Activated CD8-positive, alpha-beta memory T cell treated with anti-CD3 and anti-CD28 coated beads, Interleukin-2, amount 50 U/mL, for 24 hours (primary cell): Measurements from ENCODE around the gene RNASEH1.
"Not testable (repeated sequence)": the region's sequence is repeated elsewhere in the genome, so short reads cannot be mapped to it uniquely, and the experiment has no call there.

Experiments used
- DNase-seq: peaks from one replicate; pipeline ENCODE4 v3.0.0-alpha.2; 2020; ENCODE audit errors: extremely low read depth

RNASEH1 gene

DNA sequence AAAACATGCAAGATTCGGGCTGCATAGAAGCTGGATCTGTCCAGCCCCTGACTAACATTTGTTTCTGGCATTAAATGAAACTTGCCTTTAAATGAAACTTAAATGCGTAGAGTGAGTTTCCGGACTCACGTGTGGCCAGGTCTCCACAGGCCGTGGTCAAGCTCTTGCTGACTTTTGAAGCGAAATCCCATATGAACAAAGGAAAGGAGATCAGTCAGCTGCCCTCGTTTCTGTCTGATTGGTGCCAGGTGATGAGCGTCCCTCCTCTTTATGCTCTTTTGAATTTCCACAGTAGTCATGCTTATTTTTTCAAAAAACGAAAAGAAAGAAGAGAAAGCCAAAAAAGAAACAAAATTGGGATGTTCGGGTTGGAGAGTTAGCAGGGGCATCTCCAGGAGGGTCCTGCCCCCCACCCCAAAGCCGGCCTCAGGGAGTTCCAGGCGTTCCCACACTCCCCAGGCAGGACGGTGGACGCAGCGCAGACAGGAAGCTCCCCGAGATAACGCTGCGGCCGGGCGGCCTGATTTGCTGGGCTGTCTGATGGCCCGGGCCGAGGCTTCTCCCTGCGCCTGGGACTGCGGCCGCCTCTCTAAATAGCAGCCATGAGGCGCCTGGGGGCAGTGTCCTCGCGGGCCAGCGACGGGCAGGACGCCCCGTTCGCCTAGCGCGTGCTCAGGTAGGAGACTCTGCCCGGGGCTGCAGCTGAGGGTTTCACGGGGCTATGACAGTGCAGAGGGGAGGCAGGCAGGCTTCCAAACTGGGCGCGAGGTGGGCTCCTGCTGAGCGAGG lies 36.6 kb upstream of the RNASEH1 start, which contains the start of gene COLEC11:
TSS of gene COLEC11 (plus strand) at position 620 of the 789 bp plus-strand sequence. CDS start 9,229 bp downstream, outside the sequence.
- no peak for DNase-seq

DNA sequence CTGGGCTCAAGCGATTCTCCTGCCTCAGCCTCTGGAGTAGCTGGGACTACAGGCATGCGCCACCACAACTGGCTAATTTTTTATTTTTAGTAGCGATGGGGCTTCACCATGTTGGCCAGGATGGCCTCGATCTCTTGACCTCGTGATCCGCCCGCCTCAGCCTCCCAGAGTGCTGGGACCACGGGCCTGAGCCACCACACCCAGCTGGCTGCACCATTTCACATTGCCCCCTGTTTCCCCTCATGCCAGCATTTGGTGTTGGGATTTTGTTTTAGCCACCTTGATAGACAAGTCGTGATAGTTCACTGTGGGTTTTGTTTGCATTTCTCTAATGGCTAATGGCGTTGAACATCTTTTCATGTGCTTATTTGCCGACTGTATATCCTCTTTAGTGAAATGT lies 31.0 kb upstream of the RNASEH1 start:
- DNase-seq = no peak

GRCh38 chr2:3588084-3588483 lies 30.0 kb upstream of the RNASEH1 start:
- no peak for DNase-seq

DNA sequence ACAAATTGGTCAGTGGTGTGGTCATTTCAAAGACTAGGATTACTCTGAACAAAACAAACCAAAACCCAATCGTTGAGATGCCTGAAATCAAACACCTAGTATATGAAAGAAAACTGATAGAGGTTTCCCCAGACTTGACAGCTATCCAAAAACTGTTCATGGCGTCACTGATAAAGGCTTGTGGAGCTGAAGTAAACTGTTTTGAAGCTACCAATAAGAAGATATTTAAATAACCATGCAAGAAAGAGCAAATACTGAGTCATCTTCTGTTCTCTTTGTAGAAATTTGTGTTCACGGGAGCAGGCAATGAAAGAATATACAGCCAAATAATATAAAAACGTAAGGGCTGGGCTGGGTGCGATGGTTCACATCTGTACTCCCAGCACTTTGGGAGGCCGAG lies 29.3 kb upstream of the RNASEH1 start:
- no peak for DNase-seq

DNA sequence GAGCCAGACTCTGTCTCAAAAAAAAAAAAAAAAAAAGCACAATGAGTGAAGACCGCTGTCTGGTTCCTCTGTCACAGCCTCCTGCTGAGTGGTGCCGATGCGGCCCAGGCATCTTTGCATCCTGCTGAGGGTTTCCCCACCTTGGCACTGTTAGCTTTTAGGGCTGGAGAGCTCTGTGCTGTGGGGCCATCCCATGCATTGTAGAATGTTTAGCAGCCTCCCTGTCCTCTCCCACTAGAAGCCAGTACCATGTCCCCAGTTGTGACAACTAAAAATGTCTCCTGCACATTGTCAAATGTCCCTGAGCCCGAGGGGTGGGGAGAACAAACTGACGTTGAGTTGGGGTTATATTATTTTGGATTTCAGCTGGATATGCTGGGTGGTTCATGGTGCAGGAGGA lies 28.9 kb upstream of the RNASEH1 start:
- DNase-seq = no peak

- no peak for DNase-seq
Measured at GRCh38 chr2:3586220-3586619, 28.1 kb upstream of the RNASEH1 start.

GRCh38 chr2:3585261-3586109 lies 27.4 kb upstream of the RNASEH1 start:
- no peak for DNase-seq

- no peak for DNase-seq
Measured at GRCh38 chr2:3584608-3585260, 26.6 kb upstream of the RNASEH1 start.

GRCh38 chr2:3584076-3584475 lies 25.9 kb upstream of the RNASEH1 start:
- no peak for DNase-seq

DNA sequence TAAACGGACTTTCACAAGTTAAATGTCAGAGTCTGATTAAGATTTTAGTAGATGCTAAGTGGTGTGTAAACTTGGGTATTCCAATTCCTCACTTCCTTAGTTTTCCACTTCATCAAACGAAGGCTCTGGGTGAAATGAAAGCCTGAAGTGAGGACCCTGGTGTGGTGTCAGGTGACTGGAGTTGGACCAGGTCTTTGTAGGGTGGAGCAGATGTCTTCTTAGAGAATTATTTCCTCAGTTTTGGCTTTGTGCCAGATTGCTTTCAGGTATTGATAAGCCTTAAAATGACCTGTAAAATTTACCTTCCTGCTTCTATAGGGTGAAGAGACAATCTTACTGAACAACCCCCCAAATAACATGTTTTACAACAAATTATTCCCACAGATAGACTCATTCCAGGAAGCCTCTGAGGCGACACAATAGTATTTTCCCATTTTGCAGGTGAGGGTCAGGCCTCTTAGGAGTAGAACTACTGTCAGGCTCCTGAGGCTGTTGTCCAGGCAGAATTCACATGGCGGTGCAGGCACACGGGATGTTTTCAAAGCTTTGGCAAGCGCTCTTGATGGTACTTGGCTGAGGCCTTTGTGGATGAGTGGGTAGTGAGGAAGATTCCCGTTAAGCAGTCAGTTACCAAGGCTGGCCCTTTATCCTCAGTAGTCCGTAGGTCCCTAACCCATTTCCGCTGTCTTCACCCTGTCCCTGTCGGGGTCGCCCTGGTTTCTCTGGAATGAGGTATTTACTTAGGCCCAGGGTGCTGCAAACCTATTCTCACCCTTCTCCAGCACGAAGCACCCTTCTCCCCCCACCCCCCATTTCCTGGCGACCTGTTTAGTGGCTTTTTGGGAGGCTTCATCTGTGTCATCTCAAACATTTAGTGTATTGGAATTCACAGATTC lies 23.5 kb upstream of the RNASEH1 start:
- DNase-seq = no peak

DNA sequence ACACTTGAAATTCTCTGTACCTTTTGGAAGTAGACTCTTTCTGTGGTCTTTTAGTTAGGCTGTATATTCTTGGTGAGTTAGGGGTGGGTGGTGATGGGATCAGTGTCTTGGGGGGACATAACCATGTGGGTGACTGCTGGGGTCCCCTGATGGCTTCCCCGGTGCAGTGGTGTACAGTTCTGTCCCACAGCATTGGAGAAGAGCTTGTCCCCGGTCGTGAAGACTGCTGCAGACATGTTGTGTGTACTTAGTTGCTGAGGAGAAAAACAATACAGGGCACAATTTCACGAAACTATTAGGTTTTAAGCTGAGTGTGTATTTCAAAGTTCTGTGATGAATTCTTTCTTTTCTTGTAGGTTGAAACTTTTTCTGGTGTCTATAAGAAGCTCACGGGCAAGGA lies 22.3 kb upstream of the RNASEH1 start:
- DNase-seq = no peak

DNA sequence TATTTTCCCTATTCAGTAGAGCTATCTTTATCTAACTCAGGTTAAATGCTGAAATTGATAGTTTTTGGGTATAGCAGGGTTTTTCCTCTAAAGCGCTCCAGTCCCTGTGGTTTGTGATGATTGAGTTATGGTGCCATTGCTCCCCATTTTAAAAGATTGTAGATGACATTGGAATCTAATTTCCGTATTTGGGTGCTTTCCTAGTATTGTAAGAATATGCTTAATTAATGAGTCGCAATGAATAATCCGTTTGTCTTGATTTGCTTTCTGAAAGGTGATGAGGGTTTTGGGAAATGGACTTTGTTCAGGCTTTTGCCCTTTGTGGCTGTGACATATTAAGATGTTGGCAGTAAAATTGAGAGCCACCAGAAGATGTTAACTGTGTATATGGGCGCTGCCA lies 20.9 kb upstream of the RNASEH1 start:
- DNase-seq = no peak

- DNase-seq = not testable (repeated sequence)
Measured at GRCh38 chr2:3576263-3576630, 18.1 kb upstream of the RNASEH1 start.

DNA sequence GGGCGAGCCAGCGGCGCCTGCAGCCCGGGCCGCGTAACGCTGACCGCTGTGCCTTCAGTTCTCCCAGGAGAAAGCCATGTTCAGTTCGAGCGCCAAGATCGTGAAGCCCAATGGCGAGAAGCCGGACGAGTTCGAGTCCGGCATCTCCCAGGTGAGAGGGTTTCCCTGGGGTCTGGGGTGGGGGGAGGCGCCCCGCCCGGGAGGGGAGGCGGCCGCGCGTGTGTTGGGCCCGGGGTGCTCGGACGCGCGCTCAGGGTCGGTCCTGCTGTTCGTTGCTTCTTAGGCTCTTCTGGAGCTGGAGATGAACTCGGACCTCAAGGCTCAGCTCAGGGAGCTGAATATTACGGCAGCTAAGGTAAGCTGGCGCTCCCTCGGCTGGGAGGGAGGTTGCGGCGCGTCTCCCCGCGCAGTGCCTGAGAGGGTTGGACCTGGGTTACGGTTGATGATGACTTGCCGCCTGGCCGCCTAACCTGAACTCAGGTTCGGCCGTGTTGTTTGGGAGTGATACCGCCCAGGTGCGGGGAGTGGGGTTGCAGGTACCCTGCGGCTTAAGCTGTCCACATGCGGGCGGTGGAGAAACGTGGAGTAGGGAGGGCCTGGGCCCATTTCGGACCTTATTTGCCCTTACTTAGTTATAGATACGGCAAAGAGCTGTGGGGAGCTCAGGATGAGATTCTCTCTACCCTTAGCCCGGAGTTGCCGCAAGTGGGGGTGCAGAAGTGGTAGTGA lies 17.6 kb upstream of the RNASEH1 start:
- DNase-seq = no peak

GRCh38 chr2:3574155-3574554 lies 16.0 kb upstream of the RNASEH1 start:
- DNase-seq = no peak

DNA sequence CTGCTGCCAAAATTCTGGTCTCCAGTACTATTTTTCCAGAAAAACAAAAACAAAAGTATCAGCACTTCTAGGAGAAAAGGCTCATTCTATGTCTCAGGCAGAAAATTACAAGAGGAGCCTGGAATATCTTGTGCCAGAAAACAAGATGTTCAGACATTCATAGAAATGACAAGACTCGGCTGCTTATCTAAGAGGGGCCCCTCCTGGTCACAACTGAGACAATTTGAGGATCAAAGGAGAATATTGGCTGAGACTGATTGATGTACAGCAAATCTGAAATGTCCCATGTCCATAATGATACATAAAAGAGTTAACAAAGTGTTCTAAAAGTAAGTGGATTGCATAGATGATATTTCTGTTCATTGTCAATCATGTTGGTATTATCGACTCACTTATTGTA lies 14.5 kb upstream of the RNASEH1 start:
- DNase-seq = no peak

GRCh38 chr2:3571284-3571683 lies 13.2 kb upstream of the RNASEH1 start:
- DNase-seq = no peak

GRCh38 chr2:3569656-3570055 lies 11.5 kb upstream of the RNASEH1 start:
- DNase-seq = not testable (repeated sequence)

DNA sequence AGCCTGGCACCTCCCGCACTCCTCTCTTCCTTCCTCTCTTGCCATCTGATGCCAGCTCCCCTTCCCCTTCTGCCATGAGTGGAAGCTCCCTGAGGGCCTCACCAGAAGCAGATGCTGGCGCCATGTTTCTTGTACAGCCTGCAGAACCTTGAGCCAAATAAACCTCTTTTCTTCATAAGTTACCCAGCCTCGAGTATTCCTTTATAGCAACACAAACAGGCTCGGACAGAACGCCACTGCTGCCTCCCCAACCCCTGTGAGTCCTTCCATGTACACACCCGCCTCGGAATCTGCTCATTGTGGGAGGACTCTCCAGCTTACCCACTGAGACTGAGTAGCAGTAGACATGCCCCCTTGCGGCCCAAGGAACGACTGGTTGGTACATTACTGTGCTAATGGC lies 8.7 kb upstream of the RNASEH1 start:
- DNase-seq = no peak

DNA sequence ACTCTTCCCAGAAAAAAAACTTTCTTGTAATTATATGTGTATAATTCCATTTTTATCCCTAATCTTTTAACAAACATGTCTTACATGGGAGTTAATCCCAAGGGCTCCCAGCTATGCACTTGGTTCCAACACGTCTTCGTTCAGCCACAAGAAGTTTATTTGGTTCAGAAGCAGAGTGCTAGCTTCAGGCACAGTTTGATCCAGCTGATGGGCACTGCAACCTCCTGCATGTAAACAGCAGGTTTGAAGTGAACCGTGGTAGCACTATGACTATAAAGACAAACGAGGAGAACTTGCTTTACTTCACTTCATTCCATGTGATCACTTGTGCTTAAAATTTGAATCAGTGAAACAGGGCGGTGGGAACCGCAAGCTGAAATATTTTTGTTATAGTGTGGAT lies 7.0 kb upstream of the RNASEH1 start:
- DNase-seq = no peak

DNA sequence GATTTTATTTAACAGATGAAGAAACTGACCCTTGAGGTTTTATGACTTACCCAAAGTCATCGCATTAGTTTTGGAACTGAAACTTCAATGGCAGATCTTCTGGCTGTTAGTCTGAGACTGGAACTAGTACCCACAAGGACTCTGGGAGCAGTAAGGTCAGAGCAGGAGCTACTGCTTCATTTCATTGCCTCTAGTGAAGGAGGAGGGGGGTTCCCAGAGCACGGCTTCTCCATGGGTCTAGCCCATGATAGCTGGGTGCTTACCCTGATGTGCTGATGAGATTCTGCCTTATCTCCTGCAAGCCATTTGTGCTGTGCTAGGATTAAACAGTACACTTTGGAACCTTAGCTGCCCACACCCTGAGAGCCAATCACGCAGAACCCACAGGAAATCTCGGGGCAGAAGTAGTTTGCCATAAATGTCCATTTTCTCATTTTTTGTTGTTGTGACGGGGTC lies 5.4 kb upstream of the RNASEH1 start:
- no peak for DNase-seq
